ENCODE measurements around the gene NKAIN2.
"Not testable (repeated sequence)": the region's sequence is repeated elsewhere in the genome, so short reads cannot be mapped to it uniquely, and the experiment has no call there.

NKAIN2 gene

GRCh38 chr6:124339610-124340334, 536.1 kb downstream of the NKAIN2 start:
- Mint-ChIP-seq H3K4me1 (no peaks in the 10 kb centered on the region), H3K36me3 (ENCODE audit: low read depth) (no peaks in the 10 kb centered on the region), H3K27ac (no peak overlapping the region), H3K27me3 (ENCODE audit: low read depth, poor library complexity) (peaks cover 4% of the 10 kb centered on the region), H3K9me3 (peaks cover 7% of the 10 kb centered on the region), H3K4me3 (no peak overlapping the region)
- TF ChIP-seq CTCF (IDR thresholded peaks at IDR 0.05), result no peak
- no peak for DNase-seq

- not testable (repeated sequence) for H3K27me3 Mint-ChIP-seq (ENCODE audit: low read depth, poor library complexity); H3K27ac Mint-ChIP-seq; H3K4me1 Mint-ChIP-seq; DNase-seq; H3K4me3 Mint-ChIP-seq; H3K36me3 Mint-ChIP-seq (ENCODE audit: low read depth)
- peaks cover 26% of the 10 kb centered on the region for H3K9me3 Mint-ChIP-seq
Measured at GRCh38 chr6:124348339-124348738, 544.7 kb downstream of the NKAIN2 start.

- H3K27me3 Mint-ChIP-seq (ENCODE audit: low read depth, poor library complexity), result no peaks in the 10 kb centered on the region
- H3K4me1 Mint-ChIP-seq, result peaks cover 9% of the 10 kb centered on the region
- H3K9me3 Mint-ChIP-seq, result no peaks in the 10 kb centered on the region
- no peak overlapping the region for H3K27ac Mint-ChIP-seq
- TF ChIP-seq CTCF (IDR thresholded peaks at IDR 0.05), result no peak
- no peak overlapping the region for H3K4me3 Mint-ChIP-seq
- DNase-seq, result no peak
- H3K36me3 Mint-ChIP-seq (ENCODE audit: low read depth), result no peaks in the 10 kb centered on the region
Measured at GRCh38 chr6:124355146-124355545, 551.5 kb downstream of the NKAIN2 start.

- no peak overlapping the region for H3K27ac Mint-ChIP-seq
- no peak for TF ChIP-seq CTCF (IDR thresholded peaks at IDR 0.05)
- H3K4me3 Mint-ChIP-seq, result no peak overlapping the region
- no peak for DNase-seq
- H3K27me3 Mint-ChIP-seq (ENCODE audit: low read depth, poor library complexity), result no peaks in the 10 kb centered on the region
- H3K4me1 Mint-ChIP-seq, result peaks cover 9% of the 10 kb centered on the region
- no peaks in the 10 kb centered on the region for H3K9me3 Mint-ChIP-seq
- no peaks in the 10 kb centered on the region for H3K36me3 Mint-ChIP-seq (ENCODE audit: low read depth)
Measured at GRCh38 chr6:124356276-124356810, 552.7 kb downstream of the NKAIN2 start.

GRCh38 chr6:124356811-124357210, 553.1 kb downstream of the NKAIN2 start:
- no peak for DNase-seq
- H3K27me3 Mint-ChIP-seq (ENCODE audit: low read depth, poor library complexity), result no peaks in the 10 kb centered on the region
- no peak overlapping the region for H3K4me3 Mint-ChIP-seq
- H3K36me3 Mint-ChIP-seq (ENCODE audit: low read depth), result no peaks in the 10 kb centered on the region
- TF ChIP-seq CTCF (IDR thresholded peaks at IDR 0.05), result no peak
- no peaks in the 10 kb centered on the region for H3K9me3 Mint-ChIP-seq
- peaks cover 9% of the 10 kb centered on the region for H3K4me1 Mint-ChIP-seq
- no peak overlapping the region for H3K27ac Mint-ChIP-seq

- peaks cover 4% of the 10 kb centered on the region for H3K9me3 Mint-ChIP-seq
- no peak for TF ChIP-seq CTCF (IDR thresholded peaks at IDR 0.05)
- no peak overlapping the region for H3K27ac Mint-ChIP-seq
- peaks cover 14% of the 10 kb centered on the region for H3K4me1 Mint-ChIP-seq
- no peaks in the 10 kb centered on the region for H3K27me3 Mint-ChIP-seq (ENCODE audit: low read depth, poor library complexity)
- no peak for DNase-seq
- H3K4me3 Mint-ChIP-seq, result no peak overlapping the region
- H3K36me3 Mint-ChIP-seq (ENCODE audit: low read depth), result no peaks in the 10 kb centered on the region
Measured at GRCh38 chr6:124368131-124368530, 564.5 kb downstream of the NKAIN2 start.
